Esophagus squamous epithelium (tissue), 5 donors: ENCODE measurements around the gene NDUFA12. TPM values are rescaled to one million over a fixed set of nuclear protein-coding genes. Genes with fewer than 3 reads are reported as not detected.

Experiments used
- DNase-seq: peaks from one replicate; lab custom pipeline; 2025; lab: John Stamatoyannopoulos, UW
- H3K27ac ChIP-seq, 4 donors: fragments of 200-600 bp; sonication (generic); one replicate each; pipeline ENCODE4 v1.5.1; 2016 to 2019; ENCODE audit warnings: mild to moderate bottlenecking in 1 of 4
- H3K27me3 ChIP-seq, 4 donors: fragments of 200-600 bp; sonication (generic); 1 replicate in 3 of 4; 2 replicates in 1 of 4; pipeline versions ENCODE4 v1.5.1 to v1.6.0; 2017 to 2021; ENCODE audit warnings: antibody characterized with exemption in 1 of 4
- H3K36me3 ChIP-seq, 3 donors: fragments of 200-600 bp; sonication (generic); one replicate each; pipeline ENCODE4 v1.5.1; 2016 to 2019
- H3K4me1 ChIP-seq, 3 donors: fragments of 200-600 bp; sonication (generic); one replicate each; pipeline ENCODE4 v1.5.1; 2017 to 2019
- H3K4me3 ChIP-seq, 4 donors: fragments of 200-600 bp; sonication (generic); 1 replicate in 3 of 4; 2 replicates in 1 of 4; pipeline ENCODE4 v1.5.1; 2016 to 2019; ENCODE audit warnings: mild to moderate bottlenecking in 2 of 4, moderate library complexity in 1 of 4
- H3K9me3 ChIP-seq, 3 donors: fragments of 200-600 bp; sonication (generic); one replicate each; pipeline ENCODE4 v1.5.1; 2016 to 2019
- CTCF ChIP-seq, 6 experiments: fragments of 450-650 bp in 4 of 6; fragments of 200-600 bp in 2 of 6; sonication (generic) in 2 of 6; IDR thresholded peaks; one replicate each; pipeline ENCODE4 v1.5.1; 2016 to 2019; ENCODE audit warnings: antibody characterized with exemption in 6 of 6, mild to moderate bottlenecking in 4 of 6, moderate library complexity in 4 of 6
- POLR2A ChIP-seq, 4 donors: fragments of 450-650 bp; IDR thresholded peaks; one replicate each; pipeline ENCODE4 v1.6.1; 2017; ENCODE audit warnings: antibody characterized with exemption in 4 of 4, mild to moderate bottlenecking in 4 of 4, moderate library complexity in 3 of 4
- WGBS, 2 donors: methylation state at CpG; one replicate each; pipeline ENCODE4 v1.1.5; 2018; 5-methylcytosine and 5-hydroxymethylcytosine counted together
- intact Hi-C: fragments of 100-400 bp; cut with DNase I; formaldehyde crosslinking; loops from one replicate; pipeline ENCODE4 v1.15.0; 2022
- total RNA-seq, 4 donors: library from RNA; depleted of rRNA; stranded (reverse); fragments of >200 nt; gene quantifications; one replicate each; pipeline ENCODE4 v1.1.0, GENCODE V29; 2016
- donor health status: DM: yes; HTN: yes; CAD: no.

NDUFA12 gene
- total RNA-seq, 4 donors from 2014 or later, result 86.1 to 163 (median 97.6) TPM

- H3K27me3 ChIP-seq, result no peaks in the 10 kb centered on the region
- no peak for TF ChIP-seq CTCF (IDR thresholded peaks at IDR 0.05)
- TF ChIP-seq POLR2A (IDR thresholded peaks at IDR 0.05), result no peak
- no peaks in the 10 kb centered on the region for H3K4me1 ChIP-seq
- no peak for DNase-seq
- intact Hi-C loops, result no loop called here
- H3K36me3 ChIP-seq, result no peaks in the 10 kb centered on the region
- no peak overlapping the region for H3K27ac ChIP-seq
- WGBS, 2 donors, result 82 to 91% methylated on average over 3 of the region's 3 CpGs
- H3K4me3 ChIP-seq, result no peak overlapping the region
- no peaks in the 10 kb centered on the region for H3K9me3 ChIP-seq
Measured at GRCh38 chr12:94962670-94963069, 40.8 kb downstream of the NDUFA12 start.

- Histone ChIP-seq H3K4me3 (no peak overlapping the region), H3K27ac (no peak overlapping the region), H3K9me3 (no peaks in the 10 kb centered on the region), H3K4me1 (no peaks in the 10 kb centered on the region), H3K36me3 (no peaks in the 10 kb centered on the region), H3K27me3 (no peaks in the 10 kb centered on the region)
- WGBS, 2 donors, result 100% methylated on average over 1 of the region's 2 CpGs; no CpG with 5 or more reads in 1 of the 2 donors
- no peak for TF ChIP-seq CTCF (IDR thresholded peaks at IDR 0.05)
- TF ChIP-seq POLR2A (IDR thresholded peaks at IDR 0.05), result no peak
- no peak for DNase-seq
- intact Hi-C loops, result no loop called here
Measured at GRCh38 chr12:94961911-94962310, 41.6 kb downstream of the NDUFA12 start.

GRCh38 chr12:94961256-94961824 is 42.2 kb downstream of the NDUFA12 start:
- H3K4me3 ChIP-seq, result no peak overlapping the region
- H3K27me3 ChIP-seq, result no peaks in the 10 kb centered on the region
- no peaks in the 10 kb centered on the region for H3K4me1 ChIP-seq
- H3K36me3 ChIP-seq, result no peaks in the 10 kb centered on the region
- TF ChIP-seq POLR2A (IDR thresholded peaks at IDR 0.05) (no peak), CTCF (IDR thresholded peaks at IDR 0.05) (no peak)
- no peaks in the 10 kb centered on the region for H3K9me3 ChIP-seq
- intact Hi-C loops, result no loop called here
- no peak overlapping the region for H3K27ac ChIP-seq
- no peak for DNase-seq

- no peak overlapping the region for H3K4me3 ChIP-seq
- no peak overlapping the region for H3K27ac ChIP-seq
- no peaks in the 10 kb centered on the region for H3K9me3 ChIP-seq
- H3K27me3 ChIP-seq, result no peaks in the 10 kb centered on the region
- no peaks in the 10 kb centered on the region for H3K36me3 ChIP-seq
- TF ChIP-seq CTCF (IDR thresholded peaks at IDR 0.05) (no peak), POLR2A (IDR thresholded peaks at IDR 0.05) (no peak)
- peaks cover 4 to 30% (median 15%) of the 10 kb centered on the region in 3 donors for H3K4me1 ChIP-seq
- no peak for DNase-seq
- intact Hi-C loops, result no loop called here
Measured at GRCh38 chr12:94957006-94957405, 46.5 kb downstream of the NDUFA12 start.

GRCh38 chr12:94954948-94955592 is 48.4 kb downstream of the NDUFA12 start:
- TF ChIP-seq POLR2A (IDR thresholded peaks at IDR 0.05) (no peak), CTCF (IDR thresholded peaks at IDR 0.05) (no peak)
- no peaks in the 10 kb centered on the region for H3K36me3 ChIP-seq
- H3K4me1 ChIP-seq, result peaks cover 4 to 44% (median 24%) of the 10 kb centered on the region in 3 donors
- WGBS, 2 donors, result 83 to 85% methylated on average over 10 of the region's 10 CpGs
- intact Hi-C loops, result no loop called here
- no peak for DNase-seq
- H3K9me3 ChIP-seq, result no peaks in the 10 kb centered on the region
- H3K4me3 ChIP-seq, result no peak overlapping the region
- H3K27me3 ChIP-seq, result no peaks in the 10 kb centered on the region
- no peak overlapping the region for H3K27ac ChIP-seq
